Fibroblast of lung (primary cell): ENCODE results near the gene ATP6V0D1. TPM values are rescaled to one million over a fixed set of nuclear protein-coding genes. Genes with fewer than 3 reads are reported as not detected.

Experiments
- DNase-seq, 2 donors: peaks; one replicate each; pipeline versions ENCODE4 v3.0.0 to v3.0.0-alpha.2; 2010; ENCODE audit warnings: low read depth in 2 of 2
- H2AFZ ChIP-seq: 2 replicates; pipeline ENCODE4 v1.5.1; 2012; ENCODE audit warnings: low read length, control low read depth, inconsistent platforms
- H3K27ac ChIP-seq: 2 replicates; pipeline ENCODE4 v1.5.1; 2011; ENCODE audit warnings: low read length, control low read depth; ENCODE audit not compliant: insufficient read depth
- H3K27me3 ChIP-seq: 2 replicates; pipeline ENCODE4 v1.5.1; 2011; ENCODE audit warnings: mild to moderate bottlenecking, low read length; ENCODE audit not compliant: control insufficient read depth, insufficient read depth
- H3K36me3 ChIP-seq: 2 replicates; pipeline ENCODE4 v1.5.1; 2011; ENCODE audit warnings: low read length; ENCODE audit not compliant: control insufficient read depth, insufficient read depth
- H3K4me1 ChIP-seq: 2 replicates; pipeline ENCODE4 v1.5.1; 2011; ENCODE audit warnings: low read length; ENCODE audit not compliant: control insufficient read depth, insufficient read depth; ENCODE audit errors: extremely low read depth
- H3K4me2 ChIP-seq: 2 replicates; pipeline ENCODE4 v1.5.1; 2011; ENCODE audit warnings: low read length, control low read depth; ENCODE audit not compliant: insufficient read depth; ENCODE audit errors: extremely low read depth
- H3K4me3 ChIP-seq, 4 experiments: fragments of 200-600 bp in 1 of 4; sonication (generic) in 1 of 4; replicated peaks in 1 of 4; 2 replicates each; pipeline ENCODE4 v1.5.1; 2011 to 2016; ENCODE audit warnings: low read length in 4 of 4, low read depth in 3 of 4, mild to moderate bottlenecking in 3 of 4, control low read depth in 2 of 4, inconsistent platforms in 1 of 4, mixed read lengths in 1 of 4; ENCODE audit not compliant: insufficient read depth in 1 of 4; ENCODE audit errors: control extremely low read depth in 1 of 4
- H3K79me2 ChIP-seq: 2 replicates; pipeline ENCODE4 v1.5.1; 2012; ENCODE audit warnings: mild to moderate bottlenecking, low read length, inconsistent platforms; ENCODE audit not compliant: control insufficient read depth, insufficient read depth
- H3K9ac ChIP-seq: 2 replicates; pipeline ENCODE4 v1.5.1; 2011; ENCODE audit warnings: mild to moderate bottlenecking, low read length, control low read depth; ENCODE audit not compliant: insufficient read depth
- H3K9me3 ChIP-seq: 2 replicates; pipeline ENCODE4 v1.5.1; 2012; ENCODE audit warnings: low read depth, low read length; ENCODE audit not compliant: control insufficient read depth, insufficient read depth
- H4K20me1 ChIP-seq: 2 replicates; pipeline ENCODE4 v1.5.1; 2011; ENCODE audit warnings: low read length; ENCODE audit not compliant: control insufficient read depth, insufficient read depth; ENCODE audit errors: extremely low read depth
- CTCF ChIP-seq, 2 donors: IDR thresholded peaks in 1 of 2; conservative IDR thresholded peaks in 1 of 2; 1 replicate in 1 of 2; 2 replicates in 1 of 2; pipeline ENCODE4 v1.5.1; 2011 to 2012; ENCODE audit warnings: low read length in 2 of 2, control low read depth in 1 of 2, inconsistent platforms in 1 of 2, low read depth in 1 of 2, mild to moderate bottlenecking in 1 of 2
- EZH2 ChIP-seq: IDR thresholded peaks from 2 replicates; pipeline ENCODE4 v1.5.1; 2012; ENCODE audit warnings: low read length, control low read depth, mild to moderate bottlenecking; ENCODE audit errors: missing control alignments
- polyA plus RNA-seq, 2 donors: library from polyadenylated mRNA; depleted of rRNA in 1 of 2; stranded (reverse) in 1 of 2; unstranded in 1 of 2; fragments of >200 nt; gene quantifications; 2 replicates each; pipeline ENCODE4 v1.2.1, GENCODE V29; 2011 to 2012; ENCODE audit warnings: missing spikeins in 1 of 2
- total RNA-seq: library from RNA; depleted of rRNA; stranded (reverse); fragments of >200 nt; gene quantifications from 2 replicates; pipeline ENCODE4 v1.2.1, GENCODE V29; 2014

The ATP6V0D1 gene
- total and polyA plus RNA-seq, 2 donors (not counting 1 experiment from before 2014, with no cell fraction given), result 91.2 to 183 TPM

- Histone ChIP-seq H3K4me2 (no peak overlapping the region), H3K36me3 (peaks cover 10% of the 10 kb centered on the region), H3K27ac (no peak overlapping the region), H3K9ac (no peak overlapping the region), H3K9me3 (no peaks in the 10 kb centered on the region), H2AFZ (no peak overlapping the region), H3K27me3 (no peaks in the 10 kb centered on the region), H3K79me2 (no peaks in the 10 kb centered on the region), H3K4me1 (no peaks in the 10 kb centered on the region), H4K20me1 (no peaks in the 10 kb centered on the region), H3K4me3 (no peak overlapping the region)
- TF ChIP-seq EZH2, result no peak
- TF ChIP-seq CTCF (conservative IDR thresholded peaks at IDR 0.05 in 1 of 2, IDR thresholded peaks at IDR 0.05 in 1 of 2; ENCODE audit: low read depth in 1 of 2, low read length in 2 of 2), result no peak
- DNase-seq, result no peak
Measured at GRCh38 chr16:67437513-67437912, 43.4 kb downstream of the ATP6V0D1 start.

GRCh38 chr16:67436640-67437193, 44.2 kb downstream of the ATP6V0D1 start:
- H3K4me2 ChIP-seq, result no peak overlapping the region
- no peak overlapping the region for H3K27ac ChIP-seq
- no peak for DNase-seq
- H3K27me3 ChIP-seq, result no peaks in the 10 kb centered on the region
- H3K36me3 ChIP-seq, result peaks cover 8% of the 10 kb centered on the region
- TF ChIP-seq CTCF (conservative IDR thresholded peaks at IDR 0.05 in 1 of 2, IDR thresholded peaks at IDR 0.05 in 1 of 2; ENCODE audit: low read depth in 1 of 2, low read length in 2 of 2), result no peak
- no peak for TF ChIP-seq EZH2
- H3K4me3 ChIP-seq, result no peak overlapping the region
- H3K9ac ChIP-seq, result no peak overlapping the region
- H2AFZ ChIP-seq, result no peak overlapping the region
- peaks cover under 1% of the 10 kb centered on the region for H3K4me1 ChIP-seq
- H3K79me2 ChIP-seq, result no peaks in the 10 kb centered on the region
- no peaks in the 10 kb centered on the region for H4K20me1 ChIP-seq
- H3K9me3 ChIP-seq, result no peaks in the 10 kb centered on the region

- peaks cover 5% of the 10 kb centered on the region for H3K4me1 ChIP-seq
- TF ChIP-seq EZH2 (no peak), CTCF (conservative IDR thresholded peaks at IDR 0.05 in 1 of 2, IDR thresholded peaks at IDR 0.05 in 1 of 2; ENCODE audit: low read depth in 1 of 2, low read length in 2 of 2) (no peak)
- no peak overlapping the region for H3K4me3 ChIP-seq
- H3K4me2 ChIP-seq, result no peak overlapping the region
- peaks cover 8% of the 10 kb centered on the region for H3K36me3 ChIP-seq
- no peak overlapping the region for H3K27ac ChIP-seq
- H3K27me3 ChIP-seq, result no peaks in the 10 kb centered on the region
- no peak overlapping the region for H3K9ac ChIP-seq
- H4K20me1 ChIP-seq, result no peaks in the 10 kb centered on the region
- H2AFZ ChIP-seq, result no peak overlapping the region
- no peak for DNase-seq
- no peaks in the 10 kb centered on the region for H3K9me3 ChIP-seq
- no peaks in the 10 kb centered on the region for H3K79me2 ChIP-seq
Measured at GRCh38 chr16:67435758-67436164, 45.2 kb downstream of the ATP6V0D1 start.
